AG04449 (cell line): Measurements from ENCODE around the gene VGLL4.

Source experiments
- CTCF ChIA-PET: fragments of 350-600 bp; formaldehyde crosslinking; extraction: SDS; loops from one replicate; lab custom pipeline; 2021; ENCODE audit warnings: antibody characterized with exemption; lab: Yijun Ruan, JAX
- POLR2A ChIA-PET: fragments of 400-600, 350-600 bp; formaldehyde crosslinking; extraction: SDS; loops from one replicate; lab custom pipeline; 2020; ENCODE audit warnings: antibody characterized with exemption, inconsistent platforms; lab: Yijun Ruan, JAX
- DNase-seq: peaks from one replicate; pipeline ENCODE4 v3.0.0-alpha.2; 2010; ENCODE audit warnings: low read depth, low spot score
- H3K4me3 ChIP-seq: 2 replicates; pipeline ENCODE4 v1.5.1; 2011; ENCODE audit warnings: low read depth, mild to moderate bottlenecking, control low read depth, low read length
- TF ChIP-seq, protein P1 (sequence below): IDR thresholded peaks from one replicate; pipeline ENCODE4 v1.5.1; 2011; ENCODE audit warnings: mild to moderate bottlenecking, moderate library complexity, low read length, control low read depth, inconsistent platforms; ENCODE audit not compliant: insufficient read depth; ENCODE audit errors: missing control alignments

The VGLL4 gene

DNA sequence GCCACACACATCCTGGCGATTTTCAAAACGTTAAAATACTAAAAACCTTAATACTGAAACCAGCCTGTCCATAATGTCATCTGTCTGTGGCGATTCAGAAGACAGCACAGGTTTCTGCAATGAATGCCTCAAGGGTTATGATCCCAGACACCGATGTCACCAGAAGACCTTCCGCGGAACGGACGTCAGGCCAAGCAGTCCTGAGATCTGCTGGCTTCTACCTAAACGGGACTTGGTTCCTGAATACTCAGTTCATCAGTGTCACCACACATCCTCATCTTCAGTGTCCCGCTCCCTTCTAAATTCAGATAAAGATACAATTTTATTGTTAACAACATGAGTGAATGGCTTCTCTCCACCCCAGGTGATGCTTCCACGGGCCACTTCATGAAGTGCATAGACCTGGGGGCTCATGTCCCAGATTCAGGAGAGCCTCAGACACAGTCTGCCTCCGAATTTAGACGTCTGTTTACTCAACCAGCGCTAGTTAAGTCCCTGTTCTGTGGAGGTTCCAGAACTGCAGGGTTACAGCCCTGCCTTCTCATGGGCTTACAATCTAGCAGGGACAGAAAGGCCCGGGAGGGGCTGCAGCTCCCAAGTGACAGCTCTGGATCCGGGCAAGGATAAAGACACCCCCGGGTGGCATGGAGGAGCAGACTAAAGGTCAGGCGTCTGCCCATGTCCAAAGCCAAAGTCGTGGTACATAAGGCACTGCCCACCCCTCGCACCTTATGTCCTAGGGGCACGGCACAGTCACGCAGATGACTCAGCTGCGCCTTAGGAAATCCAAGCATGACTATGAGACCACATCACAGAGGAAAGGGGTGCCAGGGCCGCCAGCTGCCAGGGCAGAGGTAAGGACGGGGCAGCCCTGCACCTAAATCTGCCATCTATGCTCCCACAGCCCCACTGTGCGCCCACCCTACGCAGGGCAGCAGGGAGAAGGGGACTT is 75.9 kb downstream of the VGLL4 start:
- POLR2A ChIA-PET, result interaction anchor here (0.7 to 2.1 kb wide), 8 partner anchors 9 to 189 kb away, joined by 3 to 8 read pairs (median 4); no protein-coding TSS in a partner anchor
- DNase-seq, result no peak
- peak overlapping the region; percentile 53 for H3K4me3 ChIP-seq
- CTCF ChIA-PET, result interaction anchor here (0.8 to 1.4 kb wide), 4 partner anchors 10 to 188 kb away, joined by 3 to 6 read pairs (median 3); no protein-coding TSS in a partner anchor
- TF ChIP-seq, protein P1, sequence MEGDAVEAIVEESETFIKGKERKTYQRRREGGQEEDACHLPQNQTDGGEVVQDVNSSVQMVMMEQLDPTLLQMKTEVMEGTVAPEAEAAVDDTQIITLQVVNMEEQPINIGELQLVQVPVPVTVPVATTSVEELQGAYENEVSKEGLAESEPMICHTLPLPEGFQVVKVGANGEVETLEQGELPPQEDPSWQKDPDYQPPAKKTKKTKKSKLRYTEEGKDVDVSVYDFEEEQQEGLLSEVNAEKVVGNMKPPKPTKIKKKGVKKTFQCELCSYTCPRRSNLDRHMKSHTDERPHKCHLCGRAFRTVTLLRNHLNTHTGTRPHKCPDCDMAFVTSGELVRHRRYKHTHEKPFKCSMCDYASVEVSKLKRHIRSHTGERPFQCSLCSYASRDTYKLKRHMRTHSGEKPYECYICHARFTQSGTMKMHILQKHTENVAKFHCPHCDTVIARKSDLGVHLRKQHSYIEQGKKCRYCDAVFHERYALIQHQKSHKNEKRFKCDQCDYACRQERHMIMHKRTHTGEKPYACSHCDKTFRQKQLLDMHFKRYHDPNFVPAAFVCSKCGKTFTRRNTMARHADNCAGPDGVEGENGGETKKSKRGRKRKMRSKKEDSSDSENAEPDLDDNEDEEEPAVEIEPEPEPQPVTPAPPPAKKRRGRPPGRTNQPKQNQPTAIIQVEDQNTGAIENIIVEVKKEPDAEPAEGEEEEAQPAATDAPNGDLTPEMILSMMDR, result no peak

GRCh38 chr3:11566916-11567315 is 76.8 kb downstream of the VGLL4 start:
- CTCF ChIA-PET, result interaction anchor here (2.0 kb wide), 1 partner anchor 188 kb away, joined by 5 read pairs; no protein-coding TSS in a partner anchor
- POLR2A ChIA-PET, result interaction anchor here (1.7 kb wide), 1 partner anchor 63 kb away, joined by 3 read pairs; no protein-coding TSS in a partner anchor
- TF ChIP-seq, protein P1, result no peak
- no peak overlapping the region for H3K4me3 ChIP-seq
- DNase-seq, result no peak

GRCh38 chr3:11566478-11566877 is 77.2 kb downstream of the VGLL4 start:
- H3K4me3 ChIP-seq, result no peak overlapping the region
- POLR2A ChIA-PET, result interaction anchor here (0.8 kb wide), 1 partner anchor 77 kb away, joined by 3 read pairs; the partner anchor contains the start of gene VGLL4
- DNase-seq, result no peak
- TF ChIP-seq, protein P1, result no peak
- CTCF ChIA-PET, result interaction anchor here (2.0 kb wide), 1 partner anchor 187 kb away, joined by 5 read pairs; no protein-coding TSS in a partner anchor

DNA sequence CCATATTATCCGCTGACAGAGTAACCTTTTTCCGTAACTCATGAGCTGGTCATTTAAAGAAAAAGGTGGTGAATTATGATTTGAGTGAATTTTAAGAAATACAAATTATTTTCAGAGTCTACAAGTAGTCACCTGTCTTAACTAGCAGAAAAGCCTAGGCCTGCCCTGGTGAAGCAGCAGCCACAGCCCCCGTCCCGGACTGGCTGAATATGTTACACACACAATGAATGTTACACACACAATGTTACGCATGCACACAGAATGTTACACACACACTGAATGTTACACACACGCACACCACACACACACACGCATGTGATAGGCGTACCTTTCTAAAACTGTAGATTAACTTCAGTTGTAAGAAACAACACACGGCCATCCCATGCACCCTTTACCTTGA is 77.8 kb downstream of the VGLL4 start:
- TF ChIP-seq, protein P1, result no peak
- ChIA-PET CTCF (interaction anchor here (2.0 kb wide), 1 partner anchor 187 kb away, joined by 5 read pairs; no protein-coding TSS in a partner anchor), POLR2A (interaction anchor here (0.8 kb wide), 1 partner anchor 78 kb away, joined by 3 read pairs; the partner anchor contains the start of gene VGLL4)
- DNase-seq, result no peak
- no peak overlapping the region for H3K4me3 ChIP-seq

DNA sequence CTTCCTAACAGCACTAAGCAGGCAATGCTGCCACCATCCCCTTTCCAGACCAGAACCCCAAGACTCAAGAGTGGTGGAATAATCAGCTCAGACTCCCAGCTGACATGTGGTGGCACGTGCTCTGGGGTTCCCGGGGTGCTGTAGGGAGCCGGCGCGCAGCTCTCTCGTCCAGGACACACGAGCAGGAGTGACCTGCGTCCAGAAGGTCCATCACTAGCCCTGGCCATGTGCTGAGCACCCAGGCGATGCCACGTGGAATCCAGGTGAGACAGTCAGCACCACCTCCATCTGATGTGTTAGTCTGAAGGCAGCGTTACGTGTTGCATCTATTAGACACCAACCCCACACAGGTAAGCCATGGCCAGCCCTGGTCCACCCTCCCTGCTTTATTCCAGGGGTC is 78.2 kb downstream of the VGLL4 start:
- no peak overlapping the region for H3K4me3 ChIP-seq
- CTCF ChIA-PET, result interaction anchor here (1.2 to 2.0 kb wide), 2 partner anchors 72 to 186 kb away, joined by 4 to 5 read pairs; no protein-coding TSS in a partner anchor
- DNase-seq, result no peak
- POLR2A ChIA-PET, result no interaction called here
- TF ChIP-seq, protein P1, result no peak

DNA sequence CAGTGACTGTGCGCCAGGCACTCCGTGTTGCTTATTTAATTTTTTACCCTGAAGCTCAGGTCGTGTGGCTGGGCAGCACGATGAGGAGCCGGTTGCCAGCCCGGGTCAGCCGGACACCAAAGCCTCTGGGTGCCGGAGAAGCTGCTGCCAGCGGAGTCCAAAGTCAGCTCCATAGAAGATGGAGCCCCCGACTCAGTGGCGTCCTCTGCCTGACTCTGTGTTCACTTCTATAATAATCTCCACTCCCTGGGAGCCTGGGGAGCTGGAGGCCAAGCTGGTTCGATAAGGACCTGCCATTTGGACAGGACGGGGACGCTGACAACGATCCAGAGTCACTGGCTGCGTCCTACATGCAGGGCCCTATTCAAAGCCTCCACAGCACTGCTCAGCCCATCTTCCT is 78.6 kb downstream of the VGLL4 start:
- no peak overlapping the region for H3K4me3 ChIP-seq
- TF ChIP-seq, protein P1, result no peak
- CTCF ChIA-PET, result interaction anchor here (1.2 to 2.0 kb wide), 2 partner anchors 73 to 186 kb away, joined by 4 to 5 read pairs; no protein-coding TSS in a partner anchor
- POLR2A ChIA-PET, result no interaction called here
- DNase-seq, result no peak
